Stimulated activated CD4-positive, alpha-beta T cell treated with anti-CD3 and anti-CD28 coated beads, Interleukin-4, amount 100 ng/mL, for 48 hours (primary cell): Measurements from ENCODE around the gene MACF1.

Experiments
- DNase-seq, 2 donors: peaks; one replicate each; pipeline ENCODE4 v3.0.0-alpha.2; 2020; ENCODE audit warnings: low read depth in 2 of 2

The MACF1 gene

DNA sequence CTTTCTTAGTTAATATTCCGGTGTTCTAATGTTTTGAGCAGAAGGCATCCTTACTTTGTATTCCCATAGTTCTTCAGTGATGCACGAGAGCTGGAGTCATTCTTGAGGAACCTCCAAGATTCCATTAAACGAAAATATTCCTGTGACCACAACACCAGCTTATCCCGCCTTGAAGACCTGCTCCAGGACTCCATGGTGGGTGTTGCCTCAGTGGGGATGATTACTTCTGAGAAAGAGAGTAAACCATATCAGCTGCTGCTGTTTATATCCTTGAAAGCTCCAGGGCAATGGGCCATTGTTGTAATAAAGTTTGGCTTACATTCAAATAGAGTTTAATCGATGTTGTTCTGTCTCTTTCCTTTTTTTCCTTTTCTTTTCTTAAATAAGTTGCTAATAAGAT is 93.1 kb downstream of the MACF1 start:
- DNase-seq: no peak

DNA sequence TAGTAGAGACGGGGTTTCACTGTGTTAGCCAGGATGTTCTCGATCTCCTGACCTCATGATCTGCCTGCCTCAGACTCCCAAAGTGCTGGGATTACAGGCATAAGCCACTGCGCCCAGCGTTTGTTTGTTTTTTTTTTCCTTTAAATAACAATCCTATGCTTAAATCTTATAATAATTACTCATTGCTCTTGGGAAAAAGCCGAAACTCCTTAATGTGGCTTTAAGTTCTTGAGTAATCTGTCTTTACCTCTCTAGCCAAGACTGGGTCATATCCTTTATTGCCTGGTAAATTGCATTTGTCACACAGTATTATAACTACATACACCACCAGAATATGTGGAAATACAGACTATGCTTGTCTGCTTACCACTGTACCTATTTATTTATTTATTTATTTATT is 97.1 kb downstream of the MACF1 start:
- no peak for DNase-seq

DNA sequence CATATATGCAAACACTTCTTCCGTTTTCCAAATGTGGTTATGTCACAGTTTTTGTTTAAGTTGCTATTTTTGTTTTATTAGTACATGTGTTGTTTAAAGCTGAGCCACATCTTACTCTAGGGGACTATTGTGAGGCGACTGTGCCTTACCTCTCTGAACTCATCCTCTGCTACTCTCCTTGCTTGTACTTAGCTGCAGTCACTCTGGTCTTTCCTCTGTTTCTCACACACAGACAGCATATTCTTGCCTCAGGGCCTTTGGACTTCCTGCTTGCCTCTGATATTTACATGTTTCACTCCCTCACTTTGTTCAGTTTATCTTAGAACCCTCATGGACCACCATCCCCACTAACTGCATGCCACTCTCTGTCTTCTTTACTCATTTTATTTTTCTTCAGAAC is 101.1 kb downstream of the MACF1 start:
- no peak for DNase-seq

DNA sequence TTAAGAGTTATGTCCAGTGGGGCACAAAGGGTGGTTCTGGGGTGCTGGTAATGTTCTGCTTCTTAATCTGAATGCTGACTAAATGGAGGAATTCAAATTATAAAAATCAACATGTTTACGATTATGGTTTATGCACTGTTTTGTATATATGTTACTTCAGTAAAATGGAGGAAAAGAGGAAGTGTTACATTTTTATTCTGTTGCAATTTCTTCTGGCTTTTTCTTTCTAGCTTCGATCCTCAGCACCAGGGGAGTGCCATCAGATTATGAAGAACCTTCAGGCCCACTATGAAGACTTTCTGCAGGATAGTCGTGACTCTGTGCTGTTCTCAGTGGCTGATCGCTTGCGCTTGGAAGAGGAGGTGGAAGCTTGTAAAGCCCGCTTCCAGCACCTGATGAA is 105.5 kb downstream of the MACF1 start:
- no peak for DNase-seq

DNA sequence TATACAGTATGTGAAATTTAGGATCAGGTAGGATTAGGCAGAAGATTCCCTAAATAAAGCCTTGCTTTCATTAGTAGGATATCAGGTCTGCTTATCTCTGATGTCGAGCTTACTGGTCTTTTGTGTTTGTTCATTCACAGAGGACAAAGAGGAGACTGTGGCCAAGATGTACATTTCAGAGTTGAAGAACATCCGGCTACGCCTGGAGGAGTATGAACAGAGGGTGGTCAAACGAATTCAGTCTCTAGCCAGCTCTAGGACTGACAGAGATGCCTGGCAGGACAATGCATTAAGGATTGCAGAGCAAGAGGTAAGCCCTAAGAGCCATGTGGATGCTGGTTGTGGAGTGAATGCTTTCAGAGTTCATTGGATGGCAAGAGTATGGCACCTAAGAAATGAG is 106.2 kb downstream of the MACF1 start:
- DNase-seq: no peak

DNA sequence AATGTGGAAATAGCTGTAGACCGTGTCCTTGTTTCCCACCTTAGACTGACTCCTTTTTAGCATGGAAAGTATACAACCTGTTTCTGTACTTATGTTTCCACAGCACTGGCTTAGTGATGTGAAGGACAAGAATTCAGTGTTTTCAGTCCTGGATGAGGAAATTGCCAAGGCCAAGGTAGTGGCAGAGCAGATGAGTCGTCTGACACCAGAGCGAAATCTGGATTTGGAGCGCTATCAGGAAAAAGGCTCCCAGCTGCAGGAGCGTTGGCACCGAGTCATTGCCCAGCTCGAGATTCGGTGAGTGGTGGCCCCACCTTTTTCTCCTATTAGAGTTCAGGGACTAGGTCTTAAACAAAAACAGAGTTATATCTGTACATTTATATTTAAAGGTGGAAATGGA is 112.6 kb downstream of the MACF1 start:
- no peak for DNase-seq

DNA sequence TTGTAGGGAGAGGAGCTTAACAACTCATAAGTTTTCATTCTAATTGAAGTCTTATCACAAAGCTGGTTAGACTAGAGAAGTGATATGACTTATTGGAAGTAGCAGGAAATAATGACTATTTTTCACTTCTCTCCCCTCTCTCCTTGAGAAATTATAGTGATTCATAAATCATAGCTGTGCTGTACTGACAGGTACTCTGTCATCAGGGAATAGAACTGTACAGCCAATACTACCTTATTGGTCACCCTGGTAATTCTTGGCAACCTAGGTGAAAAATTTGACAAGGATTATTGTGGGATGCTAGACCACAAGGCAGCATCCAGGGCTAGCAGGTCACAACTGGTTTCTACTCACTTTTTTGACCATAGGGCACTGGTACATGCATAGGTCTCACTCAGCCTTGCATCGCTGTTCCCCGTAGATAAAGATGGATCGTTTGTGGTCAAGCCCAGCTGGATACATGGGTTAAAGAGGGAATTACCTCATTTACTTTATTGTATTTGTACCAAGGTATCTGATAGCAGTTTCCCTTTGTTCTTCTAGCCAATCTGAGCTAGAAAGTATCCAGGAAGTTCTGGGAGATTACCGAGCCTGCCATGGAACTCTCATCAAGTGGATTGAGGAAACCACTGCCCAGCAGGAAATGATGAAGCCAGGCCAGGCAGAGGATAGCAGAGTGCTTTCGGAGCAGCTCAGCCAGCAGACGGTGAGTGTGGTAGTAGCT is 113.6 kb downstream of the MACF1 start:
- DNase-seq: no peak

DNA sequence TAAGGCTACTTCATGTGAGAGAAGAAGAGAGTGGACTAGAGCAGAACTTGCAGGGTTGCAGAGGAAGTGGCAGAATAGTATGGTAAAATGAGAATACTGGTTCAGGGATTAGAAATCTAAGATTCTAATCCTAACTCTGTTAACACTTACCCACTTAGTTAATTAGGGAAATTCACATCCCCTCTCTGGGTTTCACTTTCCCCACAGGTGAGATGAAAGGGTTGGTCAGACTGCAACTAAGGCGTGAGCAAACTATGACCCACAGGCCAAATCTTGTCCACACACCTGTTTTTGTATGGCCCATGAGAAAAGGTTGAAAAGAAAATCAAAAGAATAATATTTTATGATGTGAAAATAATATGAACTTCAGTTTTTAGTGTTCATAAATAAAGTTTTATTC is 117.5 kb downstream of the MACF1 start:
- DNase-seq: no peak

DNA sequence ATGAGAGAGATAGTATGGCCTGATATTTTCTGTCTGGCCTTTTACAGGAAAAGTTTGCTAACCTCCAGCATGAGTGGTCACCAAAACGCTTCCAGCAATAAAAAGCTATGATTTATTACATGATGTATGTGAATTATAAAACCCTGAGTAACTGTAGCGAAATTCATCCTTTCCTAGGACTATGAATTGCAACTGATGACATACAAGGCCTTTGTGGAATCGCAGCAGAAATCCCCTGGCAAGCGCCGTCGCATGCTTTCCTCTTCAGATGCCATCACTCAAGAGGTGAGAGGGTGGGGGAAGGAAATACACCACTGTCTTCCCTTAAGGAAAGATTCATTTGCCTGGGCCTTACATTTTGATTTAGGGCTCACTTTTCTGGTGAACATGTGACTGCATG is 117.9 kb downstream of the MACF1 start:
- no peak for DNase-seq

DNA sequence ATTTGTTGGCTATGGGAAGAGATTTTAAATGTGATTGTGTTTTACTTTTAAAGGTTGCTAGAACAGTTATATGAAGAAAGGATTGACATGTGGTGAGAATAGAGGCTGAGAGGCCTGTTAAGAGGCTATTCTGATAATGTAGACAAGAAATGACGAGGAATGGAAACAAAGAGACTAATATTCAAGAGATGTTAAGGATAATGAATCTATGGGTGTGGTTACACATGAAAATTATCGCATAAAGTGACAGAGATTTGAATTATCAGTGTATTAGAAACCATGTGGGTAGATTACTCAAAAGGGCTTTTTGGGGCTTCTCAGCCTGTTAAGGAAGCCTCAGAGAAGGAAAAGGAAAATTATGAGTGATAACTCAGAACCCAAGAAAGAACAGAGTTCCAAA is 120.4 kb downstream of the MACF1 start:
- DNase-seq: no peak

DNA sequence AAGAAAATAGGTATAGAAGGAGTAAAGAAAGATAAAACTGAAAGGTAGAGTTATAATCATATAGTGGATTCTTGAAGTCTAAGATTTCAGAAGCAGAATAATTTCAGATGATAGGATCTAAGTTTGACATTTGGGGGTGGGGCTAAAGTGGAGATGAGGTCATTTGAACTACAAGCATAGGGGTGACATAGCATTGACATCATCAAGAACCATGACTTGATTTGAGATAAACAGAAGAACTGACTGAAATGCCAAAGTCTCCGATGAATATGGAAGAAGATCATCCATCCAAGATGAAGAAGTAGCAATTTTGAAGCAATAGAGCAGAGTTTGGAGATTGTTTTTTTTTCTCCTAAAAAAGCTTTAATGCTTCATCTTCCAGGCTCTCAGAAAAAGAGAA is 122.3 kb downstream of the MACF1 start:
- no peak for DNase-seq

DNA sequence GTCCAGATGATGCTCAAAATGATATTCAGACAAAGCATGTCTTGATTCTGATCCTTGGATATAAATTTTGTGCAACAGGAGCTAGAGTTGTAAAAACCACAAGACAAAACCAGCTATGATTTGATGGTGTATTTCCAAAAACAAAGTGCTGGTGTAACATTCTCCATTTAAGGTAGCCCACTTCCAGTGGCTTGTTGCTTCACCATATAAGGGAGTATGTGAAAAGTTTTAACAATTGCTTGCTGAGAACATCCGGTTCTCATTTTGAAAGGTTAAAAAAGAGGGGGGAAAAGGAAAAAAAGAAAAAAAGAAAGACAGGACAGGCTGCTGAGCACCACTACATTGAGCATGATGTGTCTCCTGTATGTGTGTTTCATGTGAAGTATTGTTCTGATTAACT is 123.6 kb downstream of the MACF1 start:
- DNase-seq: no peak

DNA sequence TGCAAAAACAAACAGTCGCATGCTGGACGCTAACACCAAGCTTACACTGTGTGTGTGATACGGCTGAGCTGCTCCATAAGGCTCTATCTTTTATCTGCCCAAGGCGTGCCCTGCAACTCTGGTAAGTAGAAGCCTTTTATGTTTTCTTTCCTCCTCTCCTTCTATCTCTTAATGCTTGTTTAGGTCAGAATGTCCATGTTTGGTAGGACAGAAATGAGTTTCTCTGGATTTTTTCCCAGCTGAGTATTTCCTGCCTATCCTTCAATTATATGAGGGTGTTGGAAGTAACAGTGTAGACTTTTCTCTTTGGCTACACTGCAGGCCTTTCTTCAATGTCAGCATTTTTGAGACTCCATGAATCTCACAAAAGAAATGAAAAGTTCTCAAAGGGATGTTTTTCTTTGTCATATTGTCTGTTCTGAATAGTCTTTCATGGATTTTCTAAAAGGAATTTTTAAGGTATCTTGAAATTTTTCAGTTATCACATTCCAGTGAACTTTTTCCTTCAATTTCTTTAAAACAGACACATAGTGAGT is 124.2 kb downstream of the MACF1 start:
- DNase-seq: no peak

DNA sequence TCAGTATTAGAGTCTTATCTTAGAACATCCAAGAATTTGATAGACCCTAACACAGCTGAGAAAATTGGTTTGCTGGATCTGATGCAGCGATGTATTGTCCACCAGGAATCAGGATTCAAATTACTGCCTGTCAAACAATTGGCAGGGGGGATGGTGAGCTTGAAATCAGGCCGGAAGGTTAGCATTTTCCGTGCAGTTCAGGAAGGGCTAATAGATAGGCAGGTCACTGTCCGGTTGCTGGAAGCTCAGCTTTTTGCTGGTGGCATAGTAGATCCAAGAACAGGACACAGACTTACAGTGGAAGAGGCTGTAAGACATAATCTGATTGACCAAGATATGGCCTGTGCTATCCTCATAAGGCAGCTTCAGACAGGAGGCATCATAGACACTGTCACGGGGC is 127.2 kb downstream of the MACF1 start:
- DNase-seq: no peak

DNA sequence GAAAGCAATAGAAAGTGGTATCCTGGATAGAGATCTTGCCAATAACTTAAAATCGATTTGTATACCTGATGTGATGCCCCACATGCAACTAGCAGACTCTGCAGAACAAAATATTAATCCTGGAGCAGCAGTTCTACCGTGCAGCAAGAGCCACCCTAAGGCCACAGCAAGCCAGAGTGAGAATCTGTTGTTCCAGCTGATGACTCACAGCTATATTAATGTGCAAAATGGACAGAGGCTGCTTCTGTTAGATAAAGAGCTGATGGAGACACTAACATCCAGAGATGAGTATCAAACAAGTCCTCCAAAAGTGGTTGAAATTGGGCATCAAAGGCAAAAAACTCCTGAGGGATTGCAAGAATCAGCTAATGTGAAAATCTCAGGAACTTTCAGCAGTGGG is 127.8 kb downstream of the MACF1 start:
- DNase-seq: no peak

DNA sequence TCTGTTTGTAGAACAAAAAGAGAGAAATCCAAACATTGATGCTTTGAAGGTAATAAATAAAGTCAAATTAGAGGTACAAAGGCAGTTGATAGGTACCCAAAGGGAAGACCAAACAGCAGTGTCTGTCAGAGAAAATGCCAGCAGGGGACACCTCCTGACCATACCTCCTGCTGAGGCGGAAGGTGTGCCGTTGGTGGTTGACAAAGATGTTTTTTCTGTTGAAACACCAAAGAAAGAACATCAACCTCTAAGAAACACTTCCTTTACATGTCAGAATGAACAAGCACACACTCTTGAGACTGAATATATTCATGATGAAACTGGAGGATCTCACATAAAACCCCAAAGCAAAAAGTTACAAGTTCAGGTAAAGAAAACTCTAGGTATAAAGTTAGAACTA is 128.3 kb downstream of the MACF1 start:
- DNase-seq: no peak

DNA sequence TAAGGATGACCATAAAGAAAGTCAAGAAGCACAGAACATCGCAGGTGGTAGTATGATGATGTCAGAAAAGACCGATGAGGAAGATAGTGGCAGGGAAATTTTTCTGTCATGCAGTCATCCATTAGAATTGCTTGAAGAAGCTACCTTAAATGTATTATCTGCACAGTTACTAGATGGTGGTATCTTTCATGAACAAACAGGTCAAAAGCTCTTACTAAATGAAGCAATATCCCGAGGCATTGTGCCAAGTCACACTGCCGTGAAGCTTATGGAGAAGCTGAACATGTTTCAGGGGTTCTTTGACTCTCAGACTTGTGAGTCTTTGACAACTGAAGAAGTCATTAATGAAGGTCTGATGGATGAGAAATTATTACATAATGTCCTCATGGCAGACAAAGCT is 128.8 kb downstream of the MACF1 start:
- no peak for DNase-seq

DNA sequence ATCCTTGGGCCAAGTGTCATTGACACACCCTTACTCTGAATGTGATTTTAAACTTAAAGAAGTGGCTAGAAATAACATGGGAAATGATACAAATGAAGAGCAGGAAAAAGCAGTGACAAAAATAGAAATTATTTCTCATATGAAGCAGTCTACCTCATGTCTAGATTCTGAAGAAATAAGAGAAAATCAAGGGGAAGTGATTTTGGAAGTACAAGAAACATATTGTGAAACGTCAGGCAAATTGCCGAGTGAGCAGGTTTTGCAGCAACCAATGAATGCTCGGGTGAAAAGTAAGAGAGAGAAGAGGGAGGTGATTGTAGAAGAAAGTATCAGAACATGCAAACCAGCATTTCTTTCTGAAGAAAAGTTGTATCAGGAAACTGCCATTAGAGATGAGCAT is 130.7 kb downstream of the MACF1 start:
- no peak for DNase-seq

DNA sequence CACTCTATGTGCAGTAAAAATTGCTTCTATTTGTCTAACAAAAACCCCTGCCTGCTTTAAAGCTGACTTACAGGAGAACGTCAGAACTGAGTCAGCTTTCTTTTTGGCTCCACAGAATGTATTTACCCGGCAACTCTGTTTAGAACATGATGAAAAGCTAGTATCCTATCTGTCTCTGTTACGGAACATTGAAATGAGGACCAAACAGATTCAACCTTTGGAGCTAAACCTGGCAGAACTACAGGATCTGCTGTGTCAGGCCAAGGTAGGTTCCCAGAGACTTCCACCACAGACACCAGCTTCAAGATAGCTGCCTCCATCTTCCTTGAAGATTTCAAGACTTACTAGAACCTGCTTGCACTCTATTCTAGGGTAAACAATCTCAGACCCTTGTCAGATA is 132.6 kb downstream of the MACF1 start:
- no peak for DNase-seq

DNA sequence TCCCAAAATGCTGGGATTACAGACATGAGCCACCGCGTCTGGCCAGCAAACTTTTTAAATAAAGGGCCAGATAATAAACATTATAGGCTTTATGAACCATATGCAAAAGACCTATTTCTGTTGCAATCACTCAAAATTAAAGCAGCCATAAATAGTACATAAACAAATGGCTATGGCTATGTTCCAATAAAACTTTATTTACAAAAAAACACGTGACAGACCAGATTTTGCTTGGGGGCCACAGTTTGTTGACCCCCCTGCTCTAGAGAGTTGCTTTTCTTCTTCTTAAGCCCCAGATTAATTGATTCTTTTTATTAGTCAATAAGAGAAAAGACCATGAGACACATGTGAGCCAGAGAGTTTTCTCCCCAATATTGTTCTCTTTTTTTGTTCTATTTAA is 138.3 kb downstream of the MACF1 start:
- no peak for DNase-seq

DNA sequence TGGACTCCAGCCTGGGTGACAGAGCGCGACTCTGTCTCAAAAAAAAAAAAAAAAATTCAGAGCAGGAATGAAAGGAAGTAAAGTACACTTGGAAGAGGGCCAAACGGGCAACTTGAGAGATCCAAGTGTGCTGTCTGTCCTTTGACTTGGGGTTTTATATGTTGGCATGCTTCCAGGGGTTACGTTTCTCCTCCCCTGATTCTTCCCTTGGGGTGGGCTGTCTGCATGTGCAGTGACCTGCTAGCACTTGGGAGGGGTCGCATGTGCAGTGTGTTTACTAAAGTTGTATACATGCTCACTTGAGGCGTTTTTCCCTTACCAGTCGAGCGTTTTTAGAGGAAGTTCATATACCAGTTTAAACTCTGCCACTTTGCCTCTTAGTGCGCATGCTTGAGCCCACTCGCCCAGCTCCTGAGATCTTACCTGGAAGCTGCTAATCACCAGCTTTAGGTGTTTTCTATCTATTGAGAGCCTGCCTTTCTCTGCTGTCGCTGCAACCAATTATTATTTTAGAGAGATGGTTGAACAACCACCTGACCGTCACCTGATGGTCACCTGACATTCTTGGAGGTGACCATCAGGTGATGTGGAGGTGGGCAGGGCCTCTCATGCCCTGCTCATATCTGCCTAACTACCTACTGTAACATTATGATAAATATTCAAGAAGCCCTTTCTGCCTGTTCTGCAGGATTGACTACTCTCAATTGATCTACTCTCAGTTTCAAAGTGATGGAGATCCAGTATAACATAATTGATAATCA is 140.1 kb downstream of the MACF1 start:
- DNase-seq: no peak

DNA sequence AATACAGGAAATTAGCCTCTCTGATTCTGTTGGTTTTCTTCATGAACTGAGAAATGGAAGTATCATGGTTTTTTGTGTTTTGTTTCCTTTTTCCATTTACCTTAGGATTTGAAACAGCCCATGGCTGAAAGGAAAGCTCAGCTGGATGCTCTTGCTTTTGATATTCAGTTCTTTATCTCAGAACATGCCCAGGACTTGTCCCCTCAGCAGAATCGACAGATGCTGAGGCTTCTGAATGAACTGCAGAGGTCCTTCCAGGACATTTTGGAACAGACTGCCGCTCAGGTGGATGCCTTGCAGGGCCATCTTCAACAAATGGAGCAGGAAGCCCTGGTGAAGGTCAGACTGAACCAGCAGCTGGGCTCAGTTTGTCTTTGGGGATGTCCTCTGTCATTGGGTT is 142.4 kb downstream of the MACF1 start:
- DNase-seq: no peak

DNA sequence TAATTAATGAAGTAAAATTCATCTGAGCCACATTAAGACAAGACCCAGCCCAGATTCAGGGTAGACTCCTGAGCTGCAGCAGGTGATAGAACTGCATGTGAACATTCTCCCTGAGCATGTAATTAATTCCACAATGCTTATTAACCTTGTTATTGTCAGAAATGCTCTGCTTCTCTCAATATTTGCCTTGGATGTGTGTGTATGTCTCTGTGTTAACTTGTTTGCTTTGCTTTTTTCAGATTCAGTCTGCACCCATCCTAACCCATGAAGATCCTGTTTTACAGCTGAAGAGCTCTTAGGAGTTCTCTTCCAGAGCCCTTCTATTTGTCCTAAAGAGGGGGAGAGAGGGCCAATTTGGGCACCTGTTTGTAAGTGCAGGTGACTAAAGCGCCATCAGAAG is 143.8 kb downstream of the MACF1 start:
- DNase-seq: no peak
